ENCODE data around the gene TNF.
A peak's percentile ranks its signal among the peaks of the same experiment; 100 is the strongest.

TNF gene

GRCh38 chr6:31544676-31545075 lies 30.7 kb upstream of the TNF start:
- DNase-seq (ENCODE audit: low spot score) = no peak

DNA sequence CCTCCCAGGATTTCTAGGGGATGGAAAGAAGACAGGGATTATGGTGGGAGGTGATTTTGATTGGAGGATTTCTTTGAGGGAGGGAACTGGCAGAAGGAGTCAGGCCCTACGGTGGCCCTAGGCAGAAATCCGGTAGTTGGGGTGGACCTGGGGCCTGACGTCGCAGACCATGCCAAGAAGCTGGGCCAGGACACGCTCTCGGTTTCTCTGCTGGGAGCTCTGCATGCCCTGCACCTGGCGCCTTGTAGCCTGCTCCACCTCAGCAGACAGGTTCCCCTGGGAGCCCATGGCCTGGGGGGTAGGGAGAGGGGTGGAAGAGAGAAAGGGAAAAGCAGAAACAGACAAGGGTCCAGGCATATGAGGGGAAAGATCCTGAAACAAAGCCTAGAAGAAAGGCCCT lies 30.1 kb upstream of the TNF start:
- no peak for DNase-seq (ENCODE audit: low spot score)

DNA sequence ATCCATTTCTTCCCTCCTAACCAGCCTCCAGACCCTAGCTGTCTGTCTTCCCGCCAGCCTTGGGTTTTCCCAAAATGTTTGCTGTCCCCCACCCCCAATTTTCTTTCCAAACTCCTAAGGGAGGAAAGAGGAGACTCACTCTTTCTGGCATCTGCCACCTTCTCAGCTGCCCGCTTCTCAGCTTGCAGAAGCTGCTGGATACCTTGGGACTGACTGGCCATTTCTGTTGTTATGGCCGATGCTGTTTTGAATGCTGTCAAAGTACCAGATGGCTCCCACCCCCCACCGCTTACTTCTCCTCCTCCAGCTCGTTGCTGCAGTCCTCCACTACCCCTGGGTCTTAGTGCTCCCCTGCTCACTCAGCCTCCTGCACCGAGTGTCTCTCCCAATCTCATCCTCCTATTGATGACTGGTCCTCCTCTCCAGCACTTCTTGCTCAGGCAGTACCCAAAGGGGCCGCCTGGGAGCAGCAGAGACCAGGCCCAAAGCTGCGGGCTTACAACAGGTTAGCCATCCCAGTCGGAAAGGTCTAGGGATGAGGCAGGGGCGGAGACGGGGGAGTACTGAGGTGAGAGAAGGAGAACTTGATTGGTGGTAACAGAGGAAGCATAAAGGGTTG lies 28.9 kb upstream of the TNF start, which contains the start of gene ATP6V1G2:
Gene ATP6V1G2 (minus strand): TSS at position 270 of the 619 bp plus-strand sequence. CDS start 49 bp downstream, at position 221.
- peak; percentile 82 for DNase-seq (ENCODE audit: low spot score)

GRCh38 chr6:31546958-31547726 lies 28.2 kb upstream of the TNF start, which contains the start of gene NFKBIL1:
Gene NFKBIL1 (plus strand): TSS chr6:31547608. CDS start chr6:31547695, 87 bp downstream.
- DNase-seq (ENCODE audit: low spot score) = peak; percentile 90

GRCh38 chr6:31547727-31548543 lies 27.4 kb upstream of the TNF start:
- no peak for DNase-seq (ENCODE audit: low spot score)

- no peak for DNase-seq (ENCODE audit: low spot score)
Observed at GRCh38 chr6:31548544-31548873, 26.9 kb upstream of the TNF start.

- DNase-seq (ENCODE audit: low spot score) = peak; percentile 82
Observed at GRCh38 chr6:31551371-31551770, 24.0 kb upstream of the TNF start.

- DNase-seq (ENCODE audit: low spot score) = no peak
Observed at GRCh38 chr6:31556307-31556706, 19.1 kb upstream of the TNF start.

GRCh38 chr6:31557443-31558317 lies 17.7 kb upstream of the TNF start:
- no peak for DNase-seq (ENCODE audit: low spot score)

DNA sequence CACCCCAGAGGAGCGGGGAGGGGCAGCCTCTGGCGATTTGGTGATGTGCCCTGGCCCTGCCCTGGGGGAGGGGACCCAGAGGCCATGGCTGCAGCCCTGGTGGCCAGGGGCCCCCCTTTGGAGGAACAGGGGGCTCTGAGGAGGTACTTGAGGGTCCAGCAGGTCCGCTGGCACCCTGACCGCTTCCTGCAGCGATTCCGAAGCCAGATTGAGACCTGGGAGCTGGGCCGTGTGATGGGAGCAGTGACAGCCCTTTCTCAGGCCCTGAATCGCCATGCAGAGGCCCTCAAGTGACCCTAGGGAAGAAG lies 17.1 kb upstream of the TNF start:
- no peak for DNase-seq (ENCODE audit: low spot score)

- peak; percentile 70 for DNase-seq (ENCODE audit: low spot score)
Observed at GRCh38 chr6:31558631-31559500, 16.5 kb upstream of the TNF start.

DNA sequence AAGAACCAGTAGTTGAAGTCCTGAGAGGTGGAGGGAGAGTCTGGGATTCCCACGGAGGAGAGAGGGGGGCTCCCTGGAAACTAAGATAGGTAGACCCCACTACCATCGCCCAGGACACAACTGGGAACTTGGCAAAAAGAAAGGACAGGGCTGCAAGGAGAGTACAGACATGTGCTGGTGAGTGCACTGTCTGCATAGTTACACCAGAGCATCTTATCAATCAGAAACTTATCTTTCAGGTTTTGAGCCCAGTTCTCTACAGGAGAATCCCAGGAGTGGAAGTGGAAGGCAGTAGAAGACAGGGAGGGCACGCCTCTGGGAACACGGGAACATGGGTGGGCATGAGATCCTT lies 15.8 kb upstream of the TNF start:
- no peak for DNase-seq (ENCODE audit: low spot score)

- peak; percentile 60 for DNase-seq (ENCODE audit: low spot score)
Observed at GRCh38 chr6:31559958-31560696, 15.2 kb upstream of the TNF start.

GRCh38 chr6:31560697-31561058 lies 14.7 kb upstream of the TNF start:
- no peak for DNase-seq (ENCODE audit: low spot score)

DNA sequence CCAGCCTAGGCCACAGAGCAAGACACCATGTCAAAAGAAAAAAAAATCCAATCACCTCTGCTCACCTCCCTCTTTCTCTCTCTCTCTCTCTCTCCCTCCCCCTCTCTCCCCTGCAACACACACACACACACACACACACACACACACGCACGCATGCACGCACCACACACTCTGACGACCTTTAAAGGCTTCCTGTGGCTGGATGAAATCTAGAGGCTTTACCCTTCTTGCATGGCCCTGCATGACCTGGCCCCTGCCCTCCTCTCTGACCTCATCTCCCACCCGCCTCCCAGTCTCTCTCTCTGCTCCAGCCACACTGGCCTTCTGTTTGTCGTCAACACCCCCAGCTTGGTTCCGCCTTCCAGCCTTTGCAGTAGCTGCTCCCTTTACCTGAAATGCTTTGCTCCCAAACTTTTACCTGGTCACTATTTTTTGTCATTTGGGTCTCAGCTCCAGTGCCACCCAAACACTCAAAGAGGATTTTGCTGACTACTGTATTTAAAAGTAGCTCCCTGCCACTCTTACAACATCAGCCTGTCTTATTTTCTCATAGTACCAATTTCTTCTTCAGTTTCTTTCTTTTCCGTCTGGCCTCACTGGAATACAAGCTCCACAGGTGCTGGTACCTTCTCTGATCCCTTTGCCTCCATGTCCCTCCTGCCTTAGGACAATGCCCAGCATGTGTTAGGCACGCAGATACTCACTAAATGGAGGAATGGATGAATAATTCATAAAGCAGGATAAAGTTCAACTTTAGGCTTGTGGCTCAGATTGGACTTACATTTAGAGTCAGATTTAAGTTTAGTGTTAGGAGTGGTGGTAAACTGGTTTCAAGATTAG lies 7.6 kb upstream of the TNF start:
- DNase-seq (ENCODE audit: low spot score) = peak; percentile 41

- peak; percentile 73 for DNase-seq (ENCODE audit: low spot score)
Observed at GRCh38 chr6:31568537-31568961, 6.8 kb upstream of the TNF start.

- DNase-seq (ENCODE audit: low spot score) = no peak
Observed at GRCh38 chr6:31569861-31570536, 5.4 kb upstream of the TNF start.

- peak; percentile 74 for DNase-seq (ENCODE audit: low spot score)
Observed at GRCh38 chr6:31572041-31572911, 3.1 kb upstream of the TNF start, which contains the start of gene LTA. Gene LTA (plus strand): TSS chr6:31572289. CDS start chr6:31572743, 454 bp downstream.

Measured in CD4-positive, alpha-beta T cell treated with Interleukin-6 at 100 ng/mL for 8 hours (primary cell).